Midbrain (tissue), 1 donor: ENCODE results near the gene GULP1.

Experiments used
- DNase-seq: peaks from one replicate; lab custom pipeline; 2025; lab: John Stamatoyannopoulos, UW

The GULP1 gene

GRCh38 chr2:188322569-188323551 lies 31.2 kb downstream of the GULP1 start:
- DNase-seq: no peak

- no peak for DNase-seq
These were observed 32.4 kb downstream of the GULP1 start for GRCh38 chr2:188324067-188324466.

GRCh38 chr2:188326290-188326668 lies 34.6 kb downstream of the GULP1 start:
- DNase-seq: no peak

GRCh38 chr2:188326669-188327301 lies 35.1 kb downstream of the GULP1 start:
- no peak for DNase-seq

- no peak for DNase-seq
These were observed 36.0 kb downstream of the GULP1 start for GRCh38 chr2:188327518-188328213.

- DNase-seq: no peak
These were observed 36.7 kb downstream of the GULP1 start for GRCh38 chr2:188328419-188328818.

GRCh38 chr2:188330316-188331053 lies 38.8 kb downstream of the GULP1 start:
- no peak for DNase-seq

GRCh38 chr2:188332619-188333018 lies 40.9 kb downstream of the GULP1 start:
- no peak for DNase-seq

GRCh38 chr2:188333751-188334524 lies 42.3 kb downstream of the GULP1 start:
- DNase-seq: peak; percentile 4

- DNase-seq: no peak
These were observed 46.8 kb downstream of the GULP1 start for GRCh38 chr2:188338463-188338862.

- DNase-seq: no peak
These were observed 48.6 kb downstream of the GULP1 start for GRCh38 chr2:188340257-188340656.

- no peak for DNase-seq
These were observed 53.3 kb downstream of the GULP1 start for GRCh38 chr2:188345020-188345419.

GRCh38 chr2:188345426-188345825 lies 53.8 kb downstream of the GULP1 start:
- no peak for DNase-seq

- DNase-seq: no peak
These were observed 54.3 kb downstream of the GULP1 start for GRCh38 chr2:188345831-188346458.

- no peak for DNase-seq
These were observed 57.3 kb downstream of the GULP1 start for GRCh38 chr2:188349019-188349418.

- no peak for DNase-seq
These were observed 61.6 kb downstream of the GULP1 start for GRCh38 chr2:188353282-188353681.

- no peak for DNase-seq
These were observed 69.0 kb downstream of the GULP1 start for GRCh38 chr2:188360485-188361263.

- no peak for DNase-seq
These were observed 72.5 kb downstream of the GULP1 start for GRCh38 chr2:188364033-188364630.

- DNase-seq: no peak
These were observed 73.5 kb downstream of the GULP1 start for GRCh38 chr2:188365058-188365641.
